ENCODE measurements around the gene VAV3.

DNA sequence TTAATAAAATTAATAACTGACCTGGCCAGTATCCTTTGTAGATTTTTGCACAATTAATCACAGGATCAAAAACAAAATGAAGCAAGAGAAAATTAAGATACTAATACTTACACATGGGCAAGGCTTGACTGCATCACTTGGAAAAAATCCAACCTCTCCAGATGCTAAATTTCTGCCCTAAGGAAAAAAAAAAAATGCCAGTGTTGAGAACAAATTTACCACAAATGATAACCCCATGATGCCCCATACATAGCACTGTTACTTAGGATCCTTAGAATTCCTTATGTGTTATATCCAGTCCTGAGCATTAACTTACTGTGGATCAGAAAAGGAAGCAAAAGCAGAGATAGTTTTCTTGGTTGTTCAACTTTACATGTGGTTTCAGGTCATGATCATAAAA is 347.5 kb downstream of the VAV3 start:
- TF ChIP-seq, protein P1, sequence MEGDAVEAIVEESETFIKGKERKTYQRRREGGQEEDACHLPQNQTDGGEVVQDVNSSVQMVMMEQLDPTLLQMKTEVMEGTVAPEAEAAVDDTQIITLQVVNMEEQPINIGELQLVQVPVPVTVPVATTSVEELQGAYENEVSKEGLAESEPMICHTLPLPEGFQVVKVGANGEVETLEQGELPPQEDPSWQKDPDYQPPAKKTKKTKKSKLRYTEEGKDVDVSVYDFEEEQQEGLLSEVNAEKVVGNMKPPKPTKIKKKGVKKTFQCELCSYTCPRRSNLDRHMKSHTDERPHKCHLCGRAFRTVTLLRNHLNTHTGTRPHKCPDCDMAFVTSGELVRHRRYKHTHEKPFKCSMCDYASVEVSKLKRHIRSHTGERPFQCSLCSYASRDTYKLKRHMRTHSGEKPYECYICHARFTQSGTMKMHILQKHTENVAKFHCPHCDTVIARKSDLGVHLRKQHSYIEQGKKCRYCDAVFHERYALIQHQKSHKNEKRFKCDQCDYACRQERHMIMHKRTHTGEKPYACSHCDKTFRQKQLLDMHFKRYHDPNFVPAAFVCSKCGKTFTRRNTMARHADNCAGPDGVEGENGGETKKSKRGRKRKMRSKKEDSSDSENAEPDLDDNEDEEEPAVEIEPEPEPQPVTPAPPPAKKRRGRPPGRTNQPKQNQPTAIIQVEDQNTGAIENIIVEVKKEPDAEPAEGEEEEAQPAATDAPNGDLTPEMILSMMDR (IDR thresholded peaks at IDR 0.05 in 4 of 5, conservative IDR thresholded peaks at IDR 0.05 in 1 of 5): no peak
- no peak for TF ChIP-seq POLR2A (IDR thresholded peaks at IDR 0.05)

Data from gastrocnemius medialis (tissue), 4 donors.